HG03060 (cell line): Measurements from ENCODE around the gene EPSTI1.
A peak's percentile ranks its signal among the peaks of the same experiment; 100 is the strongest.

Experiments used
- ATAC-seq: cut with Tn5 transposase; IDR thresholded peaks from one replicate; pipeline ENCODE4 v1.9.1; 2021; ENCODE audit warnings: low read depth, moderate number of reproducible peaks; ENCODE audit not compliant: unreplicated experiment

The EPSTI1 gene

DNA sequence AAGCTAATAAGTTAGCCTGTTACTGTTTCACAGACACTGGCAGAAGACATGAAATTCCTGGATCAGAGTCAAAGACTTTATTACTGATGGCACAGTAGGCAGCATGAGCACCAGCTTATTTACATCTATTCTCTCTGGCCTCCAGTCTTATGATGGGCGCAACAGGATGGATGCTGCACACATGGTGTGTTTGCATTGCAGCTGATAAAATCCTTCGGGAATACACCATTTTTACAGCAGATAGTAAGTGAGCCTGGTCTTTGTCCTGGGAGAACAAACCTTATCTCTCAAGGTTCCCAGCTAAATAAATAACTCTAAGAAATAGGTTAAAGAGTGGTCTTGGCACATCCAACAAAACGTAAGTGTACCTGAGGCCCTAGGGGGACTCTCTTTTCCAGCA lies 16.0 kb downstream of the EPSTI1 start:
- ATAC-seq: no peak

DNA sequence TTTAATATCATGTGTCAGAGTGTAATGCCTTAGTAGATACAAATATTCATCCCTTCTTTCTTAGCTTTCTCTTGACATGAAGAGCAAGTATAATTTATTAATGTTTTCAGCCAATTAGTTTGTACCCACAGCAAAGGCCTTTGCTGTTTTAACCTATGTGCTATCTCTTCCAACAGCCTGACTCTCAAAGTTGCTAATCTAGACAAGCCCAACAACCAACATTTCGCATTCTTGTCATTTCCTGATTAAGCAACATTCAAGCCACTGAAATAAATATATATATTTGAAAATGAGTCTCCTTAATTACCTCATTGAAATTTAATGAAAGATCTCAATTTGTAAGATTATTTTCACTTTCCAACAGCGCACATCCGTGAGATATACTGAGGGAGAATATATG lies 18.5 kb downstream of the EPSTI1 start:
- no peak for ATAC-seq

DNA sequence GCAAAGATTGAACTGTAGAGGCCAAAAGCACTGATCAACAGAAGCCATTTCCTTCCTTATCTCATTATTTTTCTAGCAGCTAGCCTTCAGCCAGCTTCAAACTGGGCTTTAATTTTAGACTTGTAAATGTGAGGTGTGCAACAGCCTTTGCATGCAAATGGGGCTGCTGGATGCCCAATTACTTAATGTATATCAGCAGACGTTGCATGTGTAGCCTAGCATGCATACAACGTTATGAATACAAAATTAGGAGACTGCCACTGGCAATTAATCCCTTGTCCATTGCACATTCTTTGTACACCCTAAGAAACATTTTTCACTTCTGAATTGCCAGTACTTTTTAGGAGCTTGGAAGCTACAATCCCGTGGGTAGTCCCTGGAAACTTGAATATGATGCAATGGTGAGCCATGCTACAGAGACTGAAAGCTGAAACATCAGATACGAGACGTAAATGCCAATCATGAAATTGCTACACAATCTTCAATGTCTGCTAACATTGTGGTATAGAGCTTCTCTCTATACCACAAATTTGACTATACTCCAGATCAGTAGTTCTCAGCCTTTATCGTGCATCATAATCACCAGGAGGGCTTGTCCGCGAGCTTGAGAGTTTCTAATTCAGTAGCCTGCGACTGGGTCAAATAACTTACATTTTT lies 20.2 kb downstream of the EPSTI1 start:
- ATAC-seq: no peak

DNA sequence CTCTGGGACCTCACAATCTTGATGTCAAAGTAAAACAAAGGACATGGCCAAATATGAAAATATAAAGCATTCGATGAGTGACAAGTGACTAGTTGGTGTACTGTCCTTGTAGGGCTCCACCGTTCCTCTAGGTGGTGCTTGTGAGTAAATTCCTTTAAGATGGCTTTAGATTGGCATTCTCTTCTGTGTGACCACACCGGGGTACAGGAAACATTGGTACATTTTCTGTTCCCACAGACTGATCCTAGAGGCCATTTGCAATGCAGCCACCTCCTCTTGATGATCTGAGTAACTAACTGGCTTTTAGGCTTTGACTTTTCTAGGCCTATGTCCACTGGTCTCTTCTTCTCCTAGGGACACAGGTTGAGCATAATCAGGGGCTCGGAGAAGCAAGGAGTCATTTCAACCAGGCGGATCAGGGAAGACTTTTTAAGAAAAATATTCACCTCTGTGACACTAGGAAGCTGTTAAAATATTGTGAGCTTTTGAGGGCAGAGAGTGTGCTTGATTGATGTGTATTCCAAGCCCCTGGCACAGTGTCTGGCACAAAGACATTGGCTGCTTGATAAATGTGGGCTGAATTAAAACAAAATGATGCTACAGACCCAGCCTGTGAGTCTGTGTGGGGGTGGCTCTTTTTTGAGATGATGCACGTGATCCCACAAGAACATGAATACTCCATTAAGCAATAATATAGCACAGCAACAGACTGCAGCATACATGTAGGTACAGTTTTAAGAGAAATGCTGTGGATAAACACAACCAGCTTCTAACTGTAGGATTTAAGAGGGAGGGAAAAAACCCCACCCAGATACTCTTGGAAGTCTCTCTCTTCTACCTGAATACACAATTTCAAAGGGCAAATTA lies 21.0 kb downstream of the EPSTI1 start:
- peak; percentile 76 for ATAC-seq

DNA sequence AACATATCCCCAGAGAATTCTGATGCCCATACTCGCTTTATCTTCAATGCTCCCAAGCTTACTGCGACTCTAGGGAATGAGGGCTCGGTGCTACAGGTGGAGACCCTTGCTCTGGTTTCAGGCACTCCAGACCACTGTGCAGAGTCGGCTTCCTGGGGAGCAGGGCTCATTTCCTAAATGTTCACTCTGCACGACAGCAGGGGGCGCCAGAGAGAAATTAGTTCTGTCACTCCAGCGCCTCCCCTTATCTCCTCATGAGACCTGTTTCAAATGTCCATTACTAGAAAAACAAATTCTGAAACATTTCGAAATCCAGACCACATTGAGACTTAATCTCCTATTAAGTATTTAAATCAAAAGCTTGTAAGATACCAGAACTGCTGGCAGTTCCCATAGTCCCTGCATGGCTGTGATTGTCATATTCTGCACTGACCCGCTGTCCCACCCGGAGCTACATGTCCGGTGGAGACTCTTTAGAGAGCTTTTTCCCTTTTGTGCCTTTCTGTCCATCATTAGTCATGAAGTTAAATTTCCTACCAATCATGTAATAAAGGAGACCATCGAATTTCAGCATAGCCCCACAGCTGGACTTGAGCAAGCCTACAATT lies 22.4 kb downstream of the EPSTI1 start:
- ATAC-seq: no peak

DNA sequence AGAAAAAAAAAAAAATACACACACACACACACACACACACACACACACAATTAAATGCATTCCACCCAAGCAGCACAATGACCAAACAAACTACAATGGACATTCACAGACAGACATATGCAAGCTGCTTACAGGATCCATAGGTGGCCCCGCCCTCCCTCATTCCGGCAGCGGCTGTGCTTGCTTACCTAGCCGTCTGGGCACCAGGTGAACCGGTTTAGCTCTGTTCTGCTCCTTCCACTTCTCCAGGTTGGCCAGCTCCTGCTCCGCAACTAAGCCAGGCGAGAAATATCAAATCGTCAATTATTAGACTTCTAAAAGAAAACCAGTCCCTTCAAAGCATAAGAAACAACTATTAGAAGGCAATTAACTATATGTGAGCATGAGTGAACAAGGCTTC lies 23.1 kb downstream of the EPSTI1 start:
- ATAC-seq: no peak

DNA sequence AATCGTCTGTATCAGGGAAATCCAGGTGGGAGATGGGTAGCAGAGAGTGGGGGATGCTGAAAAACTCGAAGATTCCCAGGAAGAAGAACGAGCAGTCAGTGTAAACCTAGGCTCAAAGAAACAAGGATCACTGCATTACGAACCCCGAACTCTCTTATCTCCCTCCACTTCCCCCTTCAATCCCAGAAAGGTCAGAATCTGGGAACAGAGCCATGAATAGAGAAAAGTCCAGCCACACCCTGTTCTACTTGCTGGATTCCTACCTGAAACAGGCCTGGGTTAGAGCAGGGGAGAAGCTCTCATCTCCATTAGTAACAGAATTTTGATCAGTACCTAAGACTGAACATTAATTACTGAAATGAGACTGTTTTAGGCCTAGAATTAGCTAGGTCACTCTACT lies 24.4 kb downstream of the EPSTI1 start:
- no peak for ATAC-seq

DNA sequence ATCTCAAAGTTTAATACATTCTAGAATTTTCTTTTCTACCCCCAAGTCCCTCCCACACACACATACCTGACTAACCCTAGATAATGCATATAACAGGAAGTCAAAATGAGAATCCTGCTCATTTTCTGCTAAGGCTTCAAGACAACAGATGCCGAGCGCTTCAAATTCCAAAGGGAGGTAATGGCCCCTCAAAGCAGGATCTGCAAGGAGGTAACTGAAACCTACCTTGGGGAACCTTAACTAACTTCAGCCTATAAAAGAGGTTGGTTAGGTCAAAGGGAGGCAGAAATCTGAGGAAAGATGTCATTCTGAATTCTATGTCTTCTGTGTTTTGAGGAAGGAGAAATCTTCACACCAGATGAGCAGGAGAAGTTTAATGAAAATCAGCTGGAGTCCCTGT lies 26.8 kb downstream of the EPSTI1 start:
- no peak for ATAC-seq

DNA sequence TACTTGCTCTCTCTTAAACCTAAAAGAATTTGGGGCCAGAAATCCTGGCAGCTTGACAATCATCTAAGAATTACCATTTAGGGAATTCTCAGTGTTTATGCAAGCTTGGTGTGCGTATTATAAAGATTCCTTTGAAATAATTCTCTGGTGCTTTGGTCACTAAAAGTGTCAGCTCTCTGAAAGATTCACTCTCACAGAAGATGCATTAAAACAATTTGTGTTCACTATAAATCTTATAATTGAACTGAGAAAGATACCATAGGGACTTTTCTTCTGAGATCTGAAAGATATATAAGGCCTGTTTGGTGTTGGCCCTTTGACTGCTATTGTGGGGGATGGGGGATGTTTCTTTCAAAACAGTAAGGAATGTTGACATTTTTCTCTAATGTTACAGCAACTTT lies 27.3 kb downstream of the EPSTI1 start:
- ATAC-seq: no peak

DNA sequence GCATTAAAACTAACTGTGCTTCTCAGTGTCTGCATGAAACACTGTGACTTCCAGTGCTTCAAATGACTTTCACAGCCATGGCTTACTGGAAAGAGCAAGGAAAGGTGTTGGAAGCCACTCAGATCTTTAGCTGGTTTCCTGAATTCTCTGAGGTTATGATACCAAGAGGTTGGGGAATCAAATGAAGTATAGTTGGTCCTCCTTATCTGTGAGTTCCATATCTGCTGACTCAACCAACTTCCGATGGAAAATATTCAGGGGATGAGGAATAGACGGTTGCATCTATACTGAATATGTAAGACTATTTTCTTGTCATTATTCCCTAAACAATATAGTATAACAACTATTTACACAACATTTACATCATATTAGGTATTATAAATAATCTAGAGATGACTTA lies 32.4 kb downstream of the EPSTI1 start:
- no peak for ATAC-seq

DNA sequence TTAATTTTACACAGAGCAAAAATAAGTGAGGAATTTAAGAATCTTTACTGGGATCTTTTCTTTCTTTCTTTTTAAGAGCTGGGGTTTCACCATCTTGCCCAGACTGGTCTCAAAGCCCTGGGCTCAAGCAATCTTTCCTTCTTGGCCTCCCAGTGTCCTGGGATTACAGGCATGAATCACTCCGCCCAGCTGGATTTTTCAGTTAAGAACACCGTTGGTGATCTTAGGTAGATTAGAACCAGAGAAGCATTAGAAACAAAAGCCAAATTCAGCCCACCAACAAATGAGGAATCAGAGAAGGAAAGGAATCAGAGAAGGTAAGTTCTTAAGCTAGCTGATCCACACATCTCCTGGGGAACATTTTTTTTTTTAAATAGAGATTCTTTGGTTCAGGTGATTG lies 34.2 kb downstream of the EPSTI1 start:
- ATAC-seq: no peak

DNA sequence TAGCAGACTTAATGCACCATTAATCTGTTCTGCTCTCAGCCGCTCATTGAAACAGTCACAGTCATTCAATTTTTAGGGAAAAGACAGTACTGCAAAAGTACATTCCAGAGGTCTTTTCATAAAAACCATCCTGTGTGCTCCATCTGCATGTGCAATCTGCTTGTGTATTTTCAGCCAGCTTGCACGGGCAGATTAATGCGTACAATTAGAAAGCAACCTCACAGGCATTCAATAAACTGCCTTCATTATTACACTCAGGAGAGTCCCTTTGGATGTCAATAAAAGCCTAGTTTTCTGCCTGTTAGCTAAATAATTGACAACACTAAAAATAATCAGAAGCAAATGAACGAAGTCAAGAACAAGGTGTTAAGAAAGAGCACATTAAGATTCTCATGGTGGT lies 41.9 kb downstream of the EPSTI1 start:
- ATAC-seq: no peak

DNA sequence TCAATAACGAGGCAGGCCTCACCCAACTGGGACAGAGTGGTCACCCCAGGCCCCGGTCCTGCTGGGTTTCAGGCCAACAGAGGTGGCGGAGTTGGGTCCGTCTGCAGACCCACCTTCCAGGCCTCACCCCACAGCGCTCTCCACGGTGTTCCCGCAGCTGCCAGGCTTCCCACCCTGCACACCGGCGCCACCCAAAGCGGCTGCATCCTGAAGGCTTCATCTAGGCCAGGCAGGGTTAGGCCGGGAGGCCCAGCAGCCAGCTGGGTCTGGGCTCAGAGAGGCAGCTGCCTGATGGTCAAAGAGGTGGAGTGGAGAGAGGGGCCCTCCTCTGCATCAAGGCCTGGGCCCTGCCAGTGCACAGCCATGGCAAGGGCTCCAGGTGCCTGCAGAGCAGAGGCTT lies 44.1 kb downstream of the EPSTI1 start:
- no peak for ATAC-seq

DNA sequence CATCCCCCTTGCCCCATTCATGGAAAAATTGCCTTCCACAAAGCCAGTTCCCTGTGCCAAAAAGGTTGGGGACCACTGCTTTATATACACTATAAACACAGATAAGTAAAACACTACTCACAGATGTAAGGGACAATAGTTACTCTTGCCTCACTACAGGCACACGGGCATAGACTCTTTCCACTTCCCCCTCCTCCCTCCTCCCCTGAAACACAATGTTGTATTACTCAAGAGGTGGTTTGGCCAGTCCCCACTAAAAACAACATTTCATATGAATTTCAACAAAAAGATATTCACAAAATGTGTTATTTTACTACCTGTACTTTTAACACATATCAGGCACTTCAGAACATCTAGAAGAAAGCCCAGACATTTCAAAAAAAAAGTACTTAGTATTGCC lies 45.1 kb downstream of the EPSTI1 start:
- ATAC-seq: no peak

DNA sequence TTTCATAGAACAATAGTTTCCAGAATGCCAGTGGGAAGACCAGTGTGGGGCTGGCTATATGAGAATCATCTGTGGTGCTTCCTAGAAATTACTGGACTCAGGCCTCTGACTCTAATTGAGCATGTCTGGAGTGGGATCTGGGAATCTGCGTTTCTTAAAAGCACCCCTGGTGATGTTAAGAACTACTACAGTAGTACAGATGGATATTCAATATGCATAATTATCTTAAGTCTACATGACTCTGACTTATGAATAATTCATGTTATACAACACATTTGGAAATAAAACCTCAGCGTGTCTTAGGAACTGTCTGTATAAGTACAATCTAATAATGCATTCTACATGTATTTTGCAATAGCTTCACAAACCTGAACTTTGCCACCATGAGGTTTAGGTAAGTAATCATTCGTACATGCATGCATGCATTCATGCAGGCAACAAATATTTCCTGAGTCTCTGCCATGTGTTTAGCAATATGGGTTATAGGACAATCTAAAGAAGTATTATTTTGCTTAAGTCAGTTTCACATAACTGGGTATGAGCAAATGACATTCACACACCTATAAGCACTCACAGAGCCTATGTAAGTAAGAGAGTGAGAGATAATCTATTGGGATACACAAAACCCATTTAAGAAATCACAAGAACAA lies 62.0 kb downstream of the EPSTI1 start:
- ATAC-seq: no peak

DNA sequence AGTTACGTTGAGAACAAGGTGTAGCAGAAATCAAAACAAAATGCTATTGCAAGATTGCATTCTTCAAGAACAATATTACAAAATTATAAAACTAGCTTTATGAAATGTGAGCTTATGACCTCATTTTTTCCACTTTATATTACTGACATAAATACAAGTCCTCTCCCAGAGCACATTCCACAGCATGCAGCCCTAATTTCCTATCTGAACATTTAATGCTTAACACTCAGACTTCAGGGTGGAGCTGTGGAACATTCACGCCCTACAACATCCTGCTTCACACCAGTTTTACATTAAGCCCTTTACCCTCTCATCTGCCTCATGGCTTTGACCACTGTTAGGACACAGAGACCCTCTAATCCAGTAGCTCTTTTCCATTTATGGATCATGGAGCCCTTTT lies 65.5 kb downstream of the EPSTI1 start:
- ATAC-seq: no peak

DNA sequence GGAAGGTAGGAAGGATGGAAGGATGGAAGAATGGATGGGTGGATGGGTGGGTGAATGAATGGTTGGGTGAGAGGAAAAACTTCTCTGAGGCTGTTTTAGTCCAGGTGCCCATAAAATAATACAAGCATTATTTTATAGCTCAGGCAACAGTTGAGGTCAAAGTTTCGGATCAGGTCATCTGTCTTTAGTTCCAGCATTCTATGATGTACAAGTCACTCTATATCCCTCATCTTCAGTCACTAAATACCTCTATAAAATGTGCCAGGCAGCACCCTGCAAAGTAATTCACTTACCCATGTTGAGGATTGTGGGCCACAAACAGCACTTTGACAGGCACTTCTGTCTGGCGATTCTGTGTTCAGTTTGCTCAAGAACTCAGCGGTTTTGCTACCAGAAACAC lies 66.0 kb downstream of the EPSTI1 start:
- no peak for ATAC-seq

DNA sequence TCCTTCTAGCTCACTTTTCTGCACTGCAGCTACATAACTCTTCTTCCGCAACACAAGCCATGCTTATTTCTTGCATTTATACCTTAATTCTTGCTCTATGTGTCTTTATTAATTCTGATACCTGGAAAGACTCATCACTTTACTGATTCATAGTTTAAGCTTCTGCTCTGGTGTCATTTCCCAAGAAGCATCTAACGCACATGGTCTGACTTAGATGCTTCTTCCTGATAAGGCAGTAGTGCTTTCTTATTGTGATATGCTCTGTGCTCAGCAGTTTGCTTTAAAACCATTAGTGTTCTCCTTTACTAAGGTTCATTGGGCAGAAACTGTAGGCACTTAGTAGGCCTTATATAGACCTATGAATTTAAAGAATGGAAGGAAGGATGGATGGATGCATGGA lies 66.4 kb downstream of the EPSTI1 start:
- ATAC-seq: no peak

DNA sequence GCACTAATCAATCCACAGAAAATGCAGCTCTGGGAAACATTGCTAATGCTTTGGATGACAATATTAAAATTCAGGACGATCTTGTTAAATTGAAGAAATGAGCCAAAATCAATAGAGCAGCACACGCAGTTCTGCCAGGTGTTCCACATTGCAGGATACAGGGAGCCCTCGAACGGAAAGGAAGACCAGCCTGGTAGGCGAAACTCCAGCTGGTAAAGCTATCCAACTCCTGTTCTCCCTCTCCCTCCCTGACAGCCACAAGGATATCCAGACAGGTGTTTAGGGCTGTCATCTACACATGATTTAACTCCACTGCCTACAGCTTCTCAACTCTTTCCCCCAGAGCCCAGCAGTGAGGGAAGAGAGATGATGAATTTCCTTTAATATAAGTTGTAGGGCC lies 67.7 kb downstream of the EPSTI1 start:
- no peak for ATAC-seq

DNA sequence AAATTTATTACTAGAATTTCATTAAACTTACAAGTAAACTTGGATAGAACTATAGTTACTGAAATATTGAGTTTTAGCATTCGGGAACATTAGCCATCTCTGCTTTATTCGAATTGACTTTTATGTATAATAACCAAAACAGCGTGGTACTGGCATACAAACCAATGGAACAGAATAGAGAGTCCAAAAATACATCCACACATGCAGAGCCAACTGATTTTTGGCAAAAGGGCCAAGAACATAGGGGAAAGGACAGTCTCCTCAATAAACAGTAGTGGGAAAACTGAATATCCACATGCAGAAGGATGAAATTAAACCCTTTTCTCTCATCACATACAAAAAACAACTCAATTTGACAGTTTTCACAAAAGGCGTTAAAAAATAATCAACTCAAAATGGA lies 84.3 kb downstream of the EPSTI1 start:
- no peak for ATAC-seq

DNA sequence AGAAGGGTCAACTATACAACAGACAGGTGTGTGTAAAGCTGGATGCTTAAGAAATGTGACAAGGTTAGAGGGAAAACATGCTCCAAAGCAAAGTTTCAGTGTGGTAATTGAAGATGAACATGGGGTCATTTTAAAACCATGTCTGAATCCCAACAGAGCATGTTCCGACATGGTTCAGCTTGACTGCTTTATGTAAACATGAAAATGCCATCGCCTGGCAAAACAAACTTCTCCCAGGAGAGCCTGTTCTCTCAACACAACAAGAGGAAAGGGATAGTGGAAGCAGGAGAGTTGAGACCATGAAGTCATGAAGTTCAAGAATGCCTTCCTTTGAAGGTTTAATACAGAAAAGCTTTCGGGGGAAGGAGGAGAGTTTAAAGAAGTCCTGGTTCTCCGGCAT lies 85.8 kb downstream of the EPSTI1 start:
- ATAC-seq: no peak
